ENCODE data around the gene TMEM203.

Gene TMEM203

GRCh38 chr9:137163365-137163715 is 42.1 kb downstream of the TMEM203 start:
- no peak for DNase-seq

GRCh38 chr9:137162505-137163364 is 42.7 kb downstream of the TMEM203 start:
- DNase-seq, result no peak

- no peak for DNase-seq
Observed at GRCh38 chr9:137161558-137162486, 43.6 kb downstream of the TMEM203 start.

- no peak for DNase-seq
Observed at GRCh38 chr9:137160716-137161557, 44.5 kb downstream of the TMEM203 start.

GRCh38 chr9:137160054-137160425 is 45.4 kb downstream of the TMEM203 start:
- no peak for DNase-seq

- DNase-seq, result no peak
Observed at GRCh38 chr9:137159105-137160053, 46.1 kb downstream of the TMEM203 start.

GRCh38 chr9:137158625-137159024 is 46.8 kb downstream of the TMEM203 start:
- no peak for DNase-seq

GRCh38 chr9:137157618-137158415 is 47.6 kb downstream of the TMEM203 start:
- DNase-seq, result no peak

- DNase-seq, result peak; percentile 54
Observed at GRCh38 chr9:137156567-137157375, 48.7 kb downstream of the TMEM203 start.

Data from activated CD4-positive, alpha-beta T cell treated with anti-CD3 and anti-CD28 coated beads, Interleukin-2, amount 50 U/mL, for 16 hours (primary cell).